ENCODE data around the gene GRAMD4. TPM values are rescaled to one million over a fixed set of nuclear protein-coding genes. Genes with fewer than 3 reads are reported as not detected.

GRAMD4 gene
- total and polyA plus RNA-seq, 3 donors from 2014 or later: 20.8 to 81.5 (median 61.2) TPM

DNA sequence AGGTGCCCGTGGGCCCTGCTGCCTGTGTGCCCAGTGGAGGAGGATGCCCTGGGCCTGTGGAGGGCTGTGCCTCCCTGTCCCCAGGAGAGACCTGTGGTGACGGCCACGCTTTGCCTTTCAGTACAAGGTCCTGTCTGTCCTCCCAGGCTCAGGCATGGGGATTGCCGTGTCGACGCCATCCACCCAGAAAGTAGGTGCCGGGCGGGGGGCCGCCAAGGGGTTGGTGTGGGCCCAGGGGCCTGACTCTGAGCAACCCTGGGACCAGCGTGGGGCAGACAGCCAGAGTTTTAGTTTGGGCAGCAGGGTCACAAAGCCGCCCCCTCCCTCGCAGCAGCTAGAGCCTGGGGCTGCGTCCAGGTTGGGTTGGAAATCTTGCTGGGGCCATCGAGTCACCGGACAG is 56.3 kb downstream of the GRAMD4 start:
- Histone ChIP-seq H3K4me1 (no peaks in the 10 kb centered on the region), H3K27me3 (no peaks in the 10 kb centered on the region), H3K36me3 (ENCODE audit: low read depth, missing control alignments) (no peaks in the 10 kb centered on the region), H3K9me3 (no peaks in the 10 kb centered on the region), H3K27ac (no peak overlapping the region), H3K4me3 (no peak overlapping the region)
- intact Hi-C loops (cut with DNase I; ENCODE audit: low total_unique reads): no loop called here
- DNase-seq: no peak
- 91 to 96% methylated on average over 4 to 15 of the region's 15 CpGs for WGBS, 2 donors
- TF ChIP-seq, protein P1, sequence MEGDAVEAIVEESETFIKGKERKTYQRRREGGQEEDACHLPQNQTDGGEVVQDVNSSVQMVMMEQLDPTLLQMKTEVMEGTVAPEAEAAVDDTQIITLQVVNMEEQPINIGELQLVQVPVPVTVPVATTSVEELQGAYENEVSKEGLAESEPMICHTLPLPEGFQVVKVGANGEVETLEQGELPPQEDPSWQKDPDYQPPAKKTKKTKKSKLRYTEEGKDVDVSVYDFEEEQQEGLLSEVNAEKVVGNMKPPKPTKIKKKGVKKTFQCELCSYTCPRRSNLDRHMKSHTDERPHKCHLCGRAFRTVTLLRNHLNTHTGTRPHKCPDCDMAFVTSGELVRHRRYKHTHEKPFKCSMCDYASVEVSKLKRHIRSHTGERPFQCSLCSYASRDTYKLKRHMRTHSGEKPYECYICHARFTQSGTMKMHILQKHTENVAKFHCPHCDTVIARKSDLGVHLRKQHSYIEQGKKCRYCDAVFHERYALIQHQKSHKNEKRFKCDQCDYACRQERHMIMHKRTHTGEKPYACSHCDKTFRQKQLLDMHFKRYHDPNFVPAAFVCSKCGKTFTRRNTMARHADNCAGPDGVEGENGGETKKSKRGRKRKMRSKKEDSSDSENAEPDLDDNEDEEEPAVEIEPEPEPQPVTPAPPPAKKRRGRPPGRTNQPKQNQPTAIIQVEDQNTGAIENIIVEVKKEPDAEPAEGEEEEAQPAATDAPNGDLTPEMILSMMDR (IDR thresholded peaks at IDR 0.05): no peak
- no peak for TF ChIP-seq POLR2A (IDR thresholded peaks at IDR 0.05)

DNA sequence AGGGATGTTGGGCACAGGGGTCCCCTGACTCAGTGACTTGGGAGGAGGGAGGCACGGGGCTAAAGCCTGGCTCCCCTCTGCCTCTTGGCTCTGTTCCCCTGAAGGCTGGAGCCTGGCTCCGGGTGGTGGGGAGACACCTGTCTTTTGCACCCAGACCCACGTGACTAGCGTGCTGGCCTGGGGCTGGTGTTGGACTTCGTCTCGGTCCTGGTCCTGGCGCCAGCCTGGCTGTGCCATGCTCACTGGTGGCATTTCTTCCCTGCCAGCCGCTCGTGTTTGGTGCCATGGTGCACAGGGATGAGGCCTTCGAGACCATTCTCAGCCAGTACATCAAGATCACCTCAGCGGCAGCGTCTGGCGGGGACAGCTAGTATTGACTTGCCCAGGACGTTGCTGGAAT is 56.7 kb downstream of the GRAMD4 start:
- Histone ChIP-seq H3K36me3 (ENCODE audit: low read depth, missing control alignments) (no peaks in the 10 kb centered on the region), H3K4me1 (no peaks in the 10 kb centered on the region), H3K27me3 (no peaks in the 10 kb centered on the region), H3K27ac (no peak overlapping the region), H3K4me3 (no peak overlapping the region), H3K9me3 (no peaks in the 10 kb centered on the region)
- WGBS, 2 donors: 94% methylated on average over 12 to 14 of the region's 14 CpGs
- TF ChIP-seq, protein P1 (IDR thresholded peaks at IDR 0.05): no peak
- TF ChIP-seq POLR2A (IDR thresholded peaks at IDR 0.05): no peak
- no peak for DNase-seq
- intact Hi-C loops (cut with DNase I; ENCODE audit: low total_unique reads): no loop called here

- intact Hi-C loops (cut with DNase I; ENCODE audit: low total_unique reads): no loop called here
- no peaks in the 10 kb centered on the region for H3K36me3 ChIP-seq (ENCODE audit: low read depth, missing control alignments)
- H3K4me1 ChIP-seq: no peaks in the 10 kb centered on the region
- H3K27ac ChIP-seq: no peak overlapping the region
- H3K27me3 ChIP-seq: no peaks in the 10 kb centered on the region
- no peak overlapping the region for H3K4me3 ChIP-seq
- TF ChIP-seq, protein P1 (IDR thresholded peaks at IDR 0.05): no peak
- no peak for TF ChIP-seq POLR2A (IDR thresholded peaks at IDR 0.05)
- no peak for DNase-seq
- 90 to 92% methylated on average over 13 to 28 of the region's 28 CpGs for WGBS, 2 donors
- no peaks in the 10 kb centered on the region for H3K9me3 ChIP-seq
Measured at GRCh38 chr22:46677323-46678002, 57.3 kb downstream of the GRAMD4 start.

DNA sequence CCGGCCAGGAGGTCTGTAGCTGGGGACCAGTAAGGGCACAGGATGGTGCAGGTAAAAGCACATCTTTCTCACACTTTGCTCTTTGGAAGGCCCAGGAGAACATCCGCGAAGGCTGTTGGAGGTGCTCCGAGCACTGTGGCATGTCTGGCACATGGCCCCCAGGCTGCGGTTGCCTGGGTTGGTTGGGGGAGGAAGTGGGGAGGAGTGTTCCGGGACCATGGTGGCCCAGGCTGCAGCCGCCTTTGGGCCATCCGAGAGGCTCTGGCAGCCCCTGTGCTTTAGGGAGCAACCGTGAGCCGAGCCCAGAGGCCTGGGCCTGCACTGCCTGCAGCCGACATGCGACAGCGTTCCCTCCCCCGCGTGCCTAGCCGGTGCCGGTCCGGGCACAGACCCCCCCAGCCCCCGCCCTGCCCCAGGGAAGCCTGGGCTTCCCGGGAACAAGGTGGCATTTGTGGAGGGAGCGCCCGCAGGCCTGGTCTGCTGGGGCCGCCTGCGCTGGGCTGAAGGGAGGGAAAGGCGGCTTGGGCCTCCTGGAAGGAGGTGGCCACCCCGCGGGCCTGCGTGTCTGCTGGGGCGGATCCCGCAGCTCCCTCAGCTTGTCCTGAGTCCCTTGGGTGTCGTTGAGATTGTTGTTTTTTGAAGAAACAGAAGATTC is 57.9 kb downstream of the GRAMD4 start:
- intact Hi-C loops (cut with DNase I; ENCODE audit: low total_unique reads): no loop called here
- no peak for DNase-seq
- Histone ChIP-seq H3K4me3 (no peak overlapping the region), H3K36me3 (ENCODE audit: low read depth, missing control alignments) (no peaks in the 10 kb centered on the region), H3K9me3 (no peaks in the 10 kb centered on the region), H3K4me1 (no peaks in the 10 kb centered on the region), H3K27me3 (no peaks in the 10 kb centered on the region), H3K27ac (no peak overlapping the region)
- 89 to 94% methylated on average over 16 to 25 of the region's 31 CpGs for WGBS, 2 donors
- TF ChIP-seq, protein P1 (IDR thresholded peaks at IDR 0.05): no peak
- no peak for TF ChIP-seq POLR2A (IDR thresholded peaks at IDR 0.05)

Measured in testis (tissue), 3 donors.